ENCODE data around the gene NAPA.

DNA sequence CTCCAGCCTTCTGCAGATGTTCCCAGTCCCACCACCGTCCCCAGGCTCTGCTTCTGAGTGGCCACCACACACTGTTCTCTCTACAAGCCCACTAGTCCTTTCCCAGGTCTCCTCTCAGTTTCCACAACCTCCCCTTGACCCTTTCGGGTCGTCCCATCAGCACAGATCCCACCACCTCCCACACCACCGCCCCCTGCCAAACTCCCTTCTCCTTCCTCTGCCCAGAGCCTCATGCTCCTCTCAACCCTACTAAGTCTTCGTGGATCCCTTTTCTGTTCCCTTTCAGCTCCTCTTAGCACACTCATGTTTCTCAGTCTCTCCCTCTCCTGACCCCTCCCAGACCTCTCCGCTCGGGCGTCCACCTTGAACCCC is 1.9 kb downstream of the NAPA start:
- TF ChIP-seq EZH2 (IDR thresholded peaks at IDR 0.05; ENCODE audit: low read length, unreplicated experiment) (no peak), CTCF (conservative IDR thresholded peaks at IDR 0.05; ENCODE audit: low read depth, low read length) (no peak), EZH2phosphoT487 (IDR thresholded peaks at IDR 0.05; ENCODE audit: borderline replicate concordance, low read length) (no peak)

All from PC-3 (cell line).